ENCODE data around the gene DNAH7. TPM values are rescaled to one million over a fixed set of nuclear protein-coding genes. Genes with fewer than 3 reads are reported as not detected.

Gene DNAH7
- total RNA-seq, 2 experiments from 2014 or later = 0.07 TPM

DNA sequence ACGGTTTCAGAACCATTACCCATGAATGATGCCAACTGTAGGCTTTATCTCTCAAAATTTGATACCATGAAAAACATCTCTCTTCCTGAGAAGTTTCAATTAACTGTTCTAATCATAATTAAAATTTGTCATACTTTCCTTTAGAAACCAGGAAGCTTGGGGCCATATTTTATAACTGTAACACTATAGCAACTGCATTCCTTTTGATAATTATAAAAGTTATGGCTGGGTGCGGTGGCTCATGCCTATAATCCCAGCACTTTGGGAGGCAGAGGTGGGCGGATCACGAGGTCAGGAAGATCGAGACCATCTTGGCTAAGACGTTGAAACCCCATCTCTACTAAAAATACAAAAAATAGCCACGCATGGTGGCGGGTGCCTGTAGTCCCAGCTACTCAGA lies 70.6 kb downstream of the DNAH7 start:
- POLR2A ChIA-PET = no interaction called here
- no peak overlapping the region for H3K4me3 Mint-ChIP-seq
- no peak for TF ChIP-seq CTCF (IDR thresholded peaks at IDR 0.05)
- H3K27me3 Mint-ChIP-seq = peaks cover 2% of the 10 kb centered on the region
- peaks cover 9% of the 10 kb centered on the region for H3K4me1 Mint-ChIP-seq (ENCODE audit: low read depth)
- no peaks in the 10 kb centered on the region for H3K36me3 Mint-ChIP-seq (ENCODE audit: low read depth)
- CTCF ChIA-PET = no interaction called here
- DNase-seq (no peak), ATAC-seq (no peak)
- intact Hi-C loops (cut with micrococcal nuclease) = no loop called here
- no peak overlapping the region for H3K27ac Mint-ChIP-seq
- H3K9me3 Mint-ChIP-seq = no peaks in the 10 kb centered on the region

DNA sequence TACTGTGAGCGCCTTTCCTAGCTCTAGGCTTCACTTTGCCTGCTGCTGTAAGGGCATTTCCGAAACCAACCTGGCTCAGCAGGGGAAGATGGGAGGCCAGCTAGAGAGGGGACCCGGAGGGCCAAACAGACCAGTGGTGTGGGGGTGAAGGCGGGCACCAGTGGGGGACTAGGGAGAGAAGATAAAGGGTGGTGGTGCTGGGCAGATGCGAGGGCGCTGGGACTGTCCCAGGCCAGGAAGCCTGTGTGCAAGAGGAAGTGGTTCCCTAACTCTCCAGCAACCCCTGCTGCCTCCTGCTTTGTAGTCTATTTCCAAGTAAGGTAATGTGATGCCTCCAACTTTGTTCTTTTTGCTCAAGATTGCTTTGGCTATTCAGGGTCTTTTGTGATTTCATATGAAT lies 73.1 kb downstream of the DNAH7 start:
- TF ChIP-seq CTCF (IDR thresholded peaks at IDR 0.05) = no peak
- no peak overlapping the region for H3K4me3 Mint-ChIP-seq
- DNase-seq (no peak), ATAC-seq (no peak)
- intact Hi-C loops (cut with micrococcal nuclease) = no loop called here
- H3K27ac Mint-ChIP-seq = no peak overlapping the region
- H3K4me1 Mint-ChIP-seq (ENCODE audit: low read depth) = peaks cover 9% of the 10 kb centered on the region
- H3K27me3 Mint-ChIP-seq = peaks cover 3% of the 10 kb centered on the region
- ChIA-PET POLR2A (no interaction called here), CTCF (no interaction called here)
- H3K36me3 Mint-ChIP-seq (ENCODE audit: low read depth) = no peaks in the 10 kb centered on the region
- H3K9me3 Mint-ChIP-seq = no peaks in the 10 kb centered on the region

DNA sequence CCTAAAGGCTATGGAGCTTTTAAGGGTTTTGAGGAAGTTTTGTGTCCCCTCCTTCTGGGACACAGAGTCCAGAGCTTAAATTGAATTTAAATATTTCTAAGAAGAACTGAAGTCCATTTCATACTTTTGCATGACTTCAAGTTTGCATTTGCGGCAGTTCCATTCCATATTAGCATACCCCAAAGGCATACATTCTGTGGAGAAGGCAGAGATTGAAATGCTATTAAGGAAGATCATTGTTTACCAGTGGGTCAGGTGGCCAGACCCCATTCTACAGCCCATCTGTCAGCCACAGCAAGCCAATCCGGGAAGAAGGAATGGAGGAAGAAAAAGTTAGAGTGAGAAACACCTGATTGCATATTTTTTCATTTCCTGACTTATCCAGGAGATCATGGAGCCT lies 75.0 kb downstream of the DNAH7 start:
- H3K27me3 Mint-ChIP-seq = peaks cover 3% of the 10 kb centered on the region
- peaks cover 9% of the 10 kb centered on the region for H3K4me1 Mint-ChIP-seq (ENCODE audit: low read depth)
- H3K9me3 Mint-ChIP-seq = no peaks in the 10 kb centered on the region
- intact Hi-C loops (cut with micrococcal nuclease) = no loop called here
- H3K36me3 Mint-ChIP-seq (ENCODE audit: low read depth) = no peaks in the 10 kb centered on the region
- ChIA-PET CTCF (no interaction called here), POLR2A (no interaction called here)
- DNase-seq (no peak), ATAC-seq (no peak)
- no peak for TF ChIP-seq CTCF (IDR thresholded peaks at IDR 0.05)
- H3K27ac Mint-ChIP-seq = no peak overlapping the region
- no peak overlapping the region for H3K4me3 Mint-ChIP-seq

- intact Hi-C loops (cut with micrococcal nuclease) = no loop called here
- no peaks in the 10 kb centered on the region for H3K9me3 Mint-ChIP-seq
- ATAC-seq = no peak
- H3K36me3 Mint-ChIP-seq (ENCODE audit: low read depth) = no peaks in the 10 kb centered on the region
- no peak for TF ChIP-seq CTCF (IDR thresholded peaks at IDR 0.05)
- H3K27me3 Mint-ChIP-seq = no peaks in the 10 kb centered on the region
- H3K4me1 Mint-ChIP-seq (ENCODE audit: low read depth) = no peaks in the 10 kb centered on the region
- DNase-seq = no peak
- H3K27ac Mint-ChIP-seq = no peak overlapping the region
- POLR2A ChIA-PET = no interaction called here
- H3K4me3 Mint-ChIP-seq = no peak overlapping the region
- CTCF ChIA-PET = no interaction called here
Measured at GRCh38 chr2:195985741-195986140, 82.9 kb downstream of the DNAH7 start.

DNA sequence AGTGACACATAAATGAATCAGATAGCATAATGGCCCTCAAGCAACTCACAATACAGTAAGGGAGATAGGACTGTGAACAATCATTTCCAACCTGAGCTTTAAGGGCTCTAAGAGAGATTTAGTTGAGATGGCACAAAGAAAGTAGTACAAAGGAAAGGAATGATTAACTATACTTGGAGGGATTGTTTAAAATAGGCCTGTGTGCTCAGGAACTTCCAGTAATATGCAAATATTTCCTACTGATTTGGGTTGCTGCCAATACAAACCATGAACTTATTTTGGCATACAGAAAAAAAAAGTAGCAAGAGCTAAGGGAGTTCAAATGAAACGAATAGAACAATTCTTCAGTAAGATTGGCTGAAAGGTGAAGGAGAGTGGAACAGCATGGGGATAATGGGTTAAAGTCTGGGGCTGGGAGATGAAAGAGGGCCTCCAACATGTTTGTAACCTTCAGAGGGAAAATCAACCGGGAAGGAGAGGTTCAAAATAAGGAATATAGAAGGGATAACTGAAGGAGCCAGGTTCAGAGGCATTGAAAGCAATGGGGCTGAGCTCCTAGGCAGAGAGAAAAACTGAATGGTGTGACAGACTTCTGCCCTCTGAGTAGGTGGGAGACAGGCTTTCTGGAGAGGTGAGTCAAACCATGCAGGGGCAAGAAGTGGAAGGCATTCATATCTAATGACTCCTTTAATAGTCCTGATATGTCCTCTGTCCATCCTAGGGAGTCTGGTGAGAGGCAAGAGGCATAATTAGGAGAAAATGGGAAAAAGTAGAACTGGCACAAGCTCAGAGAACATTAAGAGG lies 83.5 kb downstream of the DNAH7 start:
- TF ChIP-seq CTCF (IDR thresholded peaks at IDR 0.05) = no peak
- H3K4me1 Mint-ChIP-seq (ENCODE audit: low read depth) = no peaks in the 10 kb centered on the region
- no peak overlapping the region for H3K4me3 Mint-ChIP-seq
- ATAC-seq (no peak), DNase-seq (no peak)
- ChIA-PET CTCF (interaction anchor here (0.9 kb wide), 1 partner anchor 14 kb away, joined by 4 read pairs; no protein-coding TSS in a partner anchor), POLR2A (no interaction called here)
- intact Hi-C loops (cut with micrococcal nuclease) = no loop called here
- peaks cover 2% of the 10 kb centered on the region for H3K9me3 Mint-ChIP-seq
- H3K27me3 Mint-ChIP-seq = no peaks in the 10 kb centered on the region
- H3K36me3 Mint-ChIP-seq (ENCODE audit: low read depth) = no peaks in the 10 kb centered on the region
- H3K27ac Mint-ChIP-seq = no peak overlapping the region

All from activated CD8-positive, alpha-beta T cell treated with anti-CD3 and anti-CD28 coated beads for 36 hours (primary cell).